ENCODE data around the gene HCK.
A peak's percentile ranks its signal among the peaks of the same experiment; 100 is the strongest.

The HCK gene

DNA sequence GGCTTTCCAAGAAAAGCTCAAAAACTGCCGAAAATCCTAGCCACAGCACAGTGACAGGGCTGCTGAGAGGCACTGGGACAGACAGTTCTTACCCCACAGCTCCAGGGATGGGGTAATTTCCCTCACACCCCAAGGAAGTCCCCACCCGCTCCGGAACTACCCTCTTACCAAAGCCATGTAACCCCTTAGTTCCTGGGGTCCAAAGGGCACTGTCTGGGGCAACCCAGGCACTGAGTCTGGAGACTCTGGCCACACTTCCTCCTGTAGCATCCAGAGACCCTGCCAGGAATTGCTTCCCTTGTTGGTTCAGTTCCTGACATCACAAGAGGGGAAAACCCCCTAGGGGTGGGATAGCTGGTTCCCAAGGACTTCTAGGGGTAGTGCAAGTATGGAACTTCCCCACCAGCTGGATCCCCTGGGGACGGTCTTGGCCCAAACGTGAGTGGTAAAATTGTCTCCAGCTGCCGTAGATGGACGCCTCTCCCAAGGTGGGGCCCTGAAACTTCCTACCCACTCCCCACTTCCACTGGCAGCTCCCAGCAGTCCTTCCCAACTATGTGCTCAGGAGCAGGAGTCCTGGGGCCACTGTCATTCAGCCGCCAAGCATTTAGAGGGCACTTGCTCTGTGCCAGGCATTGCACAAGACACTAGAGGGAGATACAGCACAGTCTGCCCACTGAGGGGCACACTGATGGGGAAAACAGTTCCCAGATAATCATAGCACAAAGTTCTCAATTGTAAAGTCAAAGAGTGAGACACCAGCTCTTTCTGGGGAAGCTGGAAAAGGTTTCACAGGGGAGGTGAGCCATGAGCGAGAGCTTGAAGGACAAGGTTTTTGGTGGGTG, 17.2 kb upstream of the HCK start:
- Histone ChIP-seq H3K27ac (no peak overlapping the region), H3K36me3 (ENCODE audit: insufficient read depth, low read length) (no peaks in the 10 kb centered on the region), H3K9ac (ENCODE audit: insufficient read length) (no peak overlapping the region), H3K4me3 (no peak overlapping the region), H3K9me3 (ENCODE audit: low read depth, low read length) (no peaks in the 10 kb centered on the region)
- DNase-seq (ENCODE audit: low read depth, low spot score), result no peak
- TF ChIP-seq POLR2AphosphoS5 (IDR thresholded peaks at IDR 0.05; ENCODE audit: borderline replicate concordance, low read depth, low read length), result no peak
- no peak for TF ChIP-seq EZH2 (IDR thresholded peaks at IDR 0.05)
- TF ChIP-seq FOXP2 (optimal IDR thresholded peaks at IDR 0.05; ENCODE audit: control extremely low read depth, extremely low read length, insufficient read depth), result no peak

DNA sequence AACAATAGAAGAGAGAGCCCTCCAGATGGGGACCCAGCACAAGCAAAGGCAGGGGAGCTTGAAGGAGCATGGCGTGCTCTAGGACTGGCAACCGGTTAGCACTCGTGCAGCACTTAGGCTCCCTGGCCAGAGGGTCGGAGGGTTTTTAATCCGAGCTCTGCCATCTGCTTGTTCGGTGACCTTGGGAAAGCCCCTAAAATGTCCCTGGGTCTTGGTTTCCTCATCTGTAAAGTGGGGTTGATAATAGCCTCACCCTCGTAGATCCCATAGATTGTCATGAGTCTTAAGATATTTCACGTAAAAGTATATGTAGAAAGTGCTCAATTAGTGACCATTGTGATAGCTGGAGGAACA, 16.6 kb upstream of the HCK start:
- H3K9ac ChIP-seq (ENCODE audit: insufficient read length), result no peak overlapping the region
- no peak overlapping the region for H3K27ac ChIP-seq
- no peaks in the 10 kb centered on the region for H3K36me3 ChIP-seq (ENCODE audit: insufficient read depth, low read length)
- TF ChIP-seq POLR2AphosphoS5 (IDR thresholded peaks at IDR 0.05; ENCODE audit: borderline replicate concordance, low read depth, low read length) (no peak), EZH2 (IDR thresholded peaks at IDR 0.05) (no peak), FOXP2 (optimal IDR thresholded peaks at IDR 0.05; ENCODE audit: control extremely low read depth, extremely low read length, insufficient read depth) (no peak)
- no peak for DNase-seq (ENCODE audit: low read depth, low spot score)
- H3K4me3 ChIP-seq, result no peak overlapping the region
- H3K9me3 ChIP-seq (ENCODE audit: low read depth, low read length), result no peaks in the 10 kb centered on the region

DNA sequence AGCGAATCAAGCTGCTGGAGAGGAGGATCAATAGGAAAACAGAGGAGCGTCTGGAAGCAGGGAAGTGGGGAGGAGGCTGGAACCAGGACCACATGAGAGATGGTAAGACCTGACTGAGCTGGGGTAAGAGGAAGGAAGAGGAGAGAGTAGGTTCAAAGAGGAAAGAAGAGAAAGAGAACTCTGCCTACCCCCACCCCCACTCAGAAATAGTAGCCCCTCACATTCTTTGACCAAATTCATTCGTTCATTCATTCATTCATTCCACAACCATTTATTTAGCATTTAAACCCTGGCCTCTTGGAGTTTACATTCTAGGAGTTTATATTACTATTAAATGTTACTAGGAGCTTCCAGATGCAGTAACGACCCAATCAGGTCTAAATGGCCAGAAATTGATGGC, 15.8 kb upstream of the HCK start:
- no peak overlapping the region for H3K27ac ChIP-seq
- TF ChIP-seq EZH2 (IDR thresholded peaks at IDR 0.05) (no peak), POLR2AphosphoS5 (IDR thresholded peaks at IDR 0.05; ENCODE audit: borderline replicate concordance, low read depth, low read length) (no peak), FOXP2 (optimal IDR thresholded peaks at IDR 0.05; ENCODE audit: control extremely low read depth, extremely low read length, insufficient read depth) (no peak)
- H3K9ac ChIP-seq (ENCODE audit: insufficient read length), result no peak overlapping the region
- DNase-seq (ENCODE audit: low read depth, low spot score), result no peak
- no peak overlapping the region for H3K4me3 ChIP-seq
- H3K36me3 ChIP-seq (ENCODE audit: insufficient read depth, low read length), result no peaks in the 10 kb centered on the region
- H3K9me3 ChIP-seq (ENCODE audit: low read depth, low read length), result no peaks in the 10 kb centered on the region

DNA sequence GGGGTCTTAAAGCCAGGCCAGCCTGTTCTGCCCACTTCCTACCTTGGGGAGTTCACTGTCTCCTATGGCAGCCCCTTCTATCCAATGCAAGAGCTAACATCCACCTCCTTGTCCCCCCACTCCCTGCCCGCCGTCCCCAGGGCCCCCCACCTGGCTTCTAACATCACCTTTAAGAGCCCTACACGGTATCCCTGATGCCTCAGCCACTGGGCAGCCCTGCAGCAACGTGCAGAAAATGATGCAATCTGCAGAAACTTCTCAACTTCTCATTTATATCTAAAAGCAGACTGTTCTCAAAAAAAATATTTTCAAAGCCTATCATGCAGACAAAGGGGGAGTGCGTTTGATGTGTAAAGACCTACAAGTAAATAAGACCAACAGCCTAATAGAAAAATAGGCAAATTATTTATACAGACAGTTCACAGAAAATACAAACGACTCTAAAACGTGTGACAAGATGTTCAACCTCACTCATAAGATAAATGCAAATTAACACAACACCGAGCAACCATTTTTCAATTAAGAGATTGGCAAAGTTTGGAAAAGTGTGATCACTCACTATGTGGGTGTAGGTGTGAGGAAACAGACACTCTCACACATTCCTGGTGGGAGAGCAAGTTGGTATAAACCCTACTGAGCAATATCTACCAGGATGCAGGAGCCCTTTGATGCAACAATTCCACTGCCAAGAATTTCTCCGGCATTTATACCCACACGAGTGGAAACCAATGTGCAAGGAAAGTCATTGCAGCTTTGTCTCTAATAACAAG, 15.1 kb upstream of the HCK start:
- H3K4me3 ChIP-seq, result no peak overlapping the region
- TF ChIP-seq EZH2 (IDR thresholded peaks at IDR 0.05), result no peak
- TF ChIP-seq POLR2AphosphoS5 (IDR thresholded peaks at IDR 0.05; ENCODE audit: borderline replicate concordance, low read depth, low read length), result no peak
- no peak for TF ChIP-seq FOXP2 (optimal IDR thresholded peaks at IDR 0.05; ENCODE audit: control extremely low read depth, extremely low read length, insufficient read depth)
- H3K9ac ChIP-seq (ENCODE audit: insufficient read length), result no peak overlapping the region
- H3K27ac ChIP-seq, result peak overlapping the region; percentile 10; the same call in 1 of the 2 replicates
- no peaks in the 10 kb centered on the region for H3K36me3 ChIP-seq (ENCODE audit: insufficient read depth, low read length)
- DNase-seq (ENCODE audit: low read depth, low spot score), result no peak
- no peaks in the 10 kb centered on the region for H3K9me3 ChIP-seq (ENCODE audit: low read depth, low read length)

DNA sequence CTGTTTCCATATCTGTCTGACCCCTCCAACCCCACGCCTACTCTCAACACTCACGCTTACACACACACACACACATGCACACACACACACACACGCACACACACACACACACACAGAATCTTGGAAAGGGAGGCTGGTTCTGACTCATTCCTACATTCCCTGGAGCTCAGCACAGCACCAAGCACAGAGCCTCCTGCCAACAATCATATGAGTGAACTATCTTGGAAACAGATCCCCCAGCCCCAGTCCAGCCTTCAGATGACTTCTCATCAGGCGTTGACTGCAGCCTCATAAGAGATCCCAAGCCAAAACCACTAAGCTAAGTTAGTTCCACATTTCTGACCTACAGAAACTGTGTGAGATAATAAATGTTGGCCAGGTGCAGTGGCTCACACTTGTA, 14.1 kb upstream of the HCK start:
- no peak for TF ChIP-seq FOXP2 (optimal IDR thresholded peaks at IDR 0.05; ENCODE audit: control extremely low read depth, extremely low read length, insufficient read depth)
- TF ChIP-seq POLR2AphosphoS5 (IDR thresholded peaks at IDR 0.05; ENCODE audit: borderline replicate concordance, low read depth, low read length), result no peak
- no peak for TF ChIP-seq EZH2 (IDR thresholded peaks at IDR 0.05)
- no peak overlapping the region for H3K27ac ChIP-seq
- H3K9ac ChIP-seq (ENCODE audit: insufficient read length), result no peak overlapping the region
- H3K4me3 ChIP-seq, result no peak overlapping the region
- DNase-seq (ENCODE audit: low read depth, low spot score), result no peak
- no peaks in the 10 kb centered on the region for H3K36me3 ChIP-seq (ENCODE audit: insufficient read depth, low read length)
- H3K9me3 ChIP-seq (ENCODE audit: low read depth, low read length), result no peaks in the 10 kb centered on the region

DNA sequence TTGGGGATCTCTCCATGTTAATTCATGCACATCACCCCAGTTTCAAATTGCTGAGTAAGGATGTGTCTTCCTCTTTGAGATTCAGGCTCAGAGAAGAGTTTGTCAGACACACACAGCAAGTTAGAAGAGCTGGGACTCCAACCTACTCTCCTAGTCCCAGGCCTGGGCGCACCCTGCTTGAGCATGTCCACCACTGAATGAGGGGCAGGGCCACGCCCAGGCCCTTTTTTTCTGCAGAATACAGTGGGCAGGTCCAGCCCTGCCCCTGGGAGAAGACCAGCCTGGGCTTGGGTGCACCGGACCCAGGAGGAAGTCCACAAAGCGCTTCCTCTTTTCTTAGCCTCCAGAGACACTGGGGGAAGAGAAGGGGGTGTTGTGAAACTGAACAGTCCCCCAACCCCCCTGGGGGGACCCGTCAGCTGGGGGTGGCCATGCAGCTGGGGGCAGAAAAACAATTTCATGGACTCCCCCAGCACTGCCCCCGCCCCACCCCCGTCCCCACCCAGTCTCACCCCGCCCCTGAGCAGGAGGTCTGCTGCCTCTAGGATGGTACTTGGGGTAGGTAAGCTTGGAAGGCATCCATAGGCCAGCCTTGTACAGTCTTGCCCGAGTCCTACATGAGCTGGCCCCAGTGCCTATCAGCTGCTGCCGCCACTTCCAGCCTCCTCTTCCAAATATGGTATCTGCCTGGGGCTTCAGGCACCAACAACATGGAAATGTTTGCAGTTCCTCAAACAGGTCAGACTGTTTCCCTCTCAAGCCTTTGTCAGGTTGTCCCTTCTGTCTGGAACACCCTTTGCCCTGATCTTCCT, 11.7 kb upstream of the HCK start:
- Histone ChIP-seq H3K27ac (no peak overlapping the region), H3K4me3 (no peak overlapping the region), H3K9ac (ENCODE audit: insufficient read length) (no peak overlapping the region), H3K36me3 (ENCODE audit: insufficient read depth, low read length) (no peaks in the 10 kb centered on the region), H3K9me3 (ENCODE audit: low read depth, low read length) (no peaks in the 10 kb centered on the region)
- TF ChIP-seq POLR2AphosphoS5 (IDR thresholded peaks at IDR 0.05; ENCODE audit: borderline replicate concordance, low read depth, low read length) (no peak), FOXP2 (optimal IDR thresholded peaks at IDR 0.05; ENCODE audit: control extremely low read depth, extremely low read length, insufficient read depth) (no peak), EZH2 (IDR thresholded peaks at IDR 0.05) (no peak)
- DNase-seq (ENCODE audit: low read depth, low spot score), result no peak

DNA sequence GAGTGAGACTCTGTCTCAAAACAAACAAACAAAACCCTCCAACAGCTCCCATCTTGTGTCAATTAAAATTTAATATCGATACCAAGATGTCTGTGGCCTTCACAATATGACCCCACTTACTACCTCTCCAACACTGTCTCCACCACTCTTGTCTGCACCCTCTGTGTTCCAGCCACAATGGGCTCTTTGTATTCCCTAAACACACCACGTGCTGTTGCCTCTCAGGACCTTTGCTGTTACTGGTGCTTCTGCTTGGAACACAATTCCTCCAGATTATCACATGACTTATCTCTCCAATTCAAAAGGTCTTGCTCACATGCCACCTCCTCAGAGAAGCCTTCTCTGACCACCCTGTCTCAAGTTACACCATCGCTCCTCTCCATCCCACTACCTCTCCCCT, 6.0 kb upstream of the HCK start:
- no peak for DNase-seq (ENCODE audit: low read depth, low spot score)
- Histone ChIP-seq H3K36me3 (ENCODE audit: insufficient read depth, low read length) (no peaks in the 10 kb centered on the region), H3K9ac (ENCODE audit: insufficient read length) (no peak overlapping the region), H3K4me3 (no peak overlapping the region), H3K9me3 (ENCODE audit: low read depth, low read length) (no peaks in the 10 kb centered on the region), H3K27ac (no peak overlapping the region)
- TF ChIP-seq POLR2AphosphoS5 (IDR thresholded peaks at IDR 0.05; ENCODE audit: borderline replicate concordance, low read depth, low read length) (no peak), EZH2 (IDR thresholded peaks at IDR 0.05) (no peak), FOXP2 (optimal IDR thresholded peaks at IDR 0.05; ENCODE audit: control extremely low read depth, extremely low read length, insufficient read depth) (no peak)

DNA sequence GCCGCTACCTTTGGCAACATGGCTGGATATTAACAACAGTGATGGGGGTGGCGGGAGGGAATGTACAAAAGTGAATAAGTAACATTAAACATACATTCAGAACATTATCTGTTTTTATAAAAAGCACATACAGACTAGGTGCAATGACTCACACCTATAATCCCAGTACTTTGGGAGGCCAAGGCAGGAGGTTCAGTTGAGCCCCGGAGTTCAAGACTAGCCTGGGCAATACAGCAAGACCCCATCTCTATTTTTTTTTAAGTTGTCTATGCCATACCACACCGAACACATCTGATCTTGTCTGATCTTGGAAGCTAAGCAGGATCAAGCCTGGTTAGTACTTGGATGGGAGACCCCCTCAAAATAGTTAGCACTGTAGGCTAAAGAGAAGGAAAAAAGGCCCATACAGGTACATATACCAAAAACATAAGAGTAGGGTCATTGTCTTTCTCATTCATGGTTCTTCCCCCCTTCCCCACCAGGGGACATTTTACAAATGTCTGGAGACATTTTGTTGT, 1.7 kb upstream of the HCK start:
- no peaks in the 10 kb centered on the region for H3K36me3 ChIP-seq (ENCODE audit: insufficient read depth, low read length)
- no peak overlapping the region for H3K9ac ChIP-seq (ENCODE audit: insufficient read length)
- H3K27ac ChIP-seq, result no peak overlapping the region
- TF ChIP-seq EZH2 (IDR thresholded peaks at IDR 0.05) (no peak), POLR2AphosphoS5 (IDR thresholded peaks at IDR 0.05; ENCODE audit: borderline replicate concordance, low read depth, low read length) (no peak), FOXP2 (optimal IDR thresholded peaks at IDR 0.05; ENCODE audit: control extremely low read depth, extremely low read length, insufficient read depth) (no peak)
- no peaks in the 10 kb centered on the region for H3K9me3 ChIP-seq (ENCODE audit: low read depth, low read length)
- DNase-seq (ENCODE audit: low read depth, low spot score), result no peak
- H3K4me3 ChIP-seq, result no peak overlapping the region
